ENCODE measurements around the gene CRTC3.
"Not testable (repeated sequence)": the region's sequence is repeated elsewhere in the genome, so short reads cannot be mapped to it uniquely, and the experiment has no call there.

The CRTC3 gene

DNA sequence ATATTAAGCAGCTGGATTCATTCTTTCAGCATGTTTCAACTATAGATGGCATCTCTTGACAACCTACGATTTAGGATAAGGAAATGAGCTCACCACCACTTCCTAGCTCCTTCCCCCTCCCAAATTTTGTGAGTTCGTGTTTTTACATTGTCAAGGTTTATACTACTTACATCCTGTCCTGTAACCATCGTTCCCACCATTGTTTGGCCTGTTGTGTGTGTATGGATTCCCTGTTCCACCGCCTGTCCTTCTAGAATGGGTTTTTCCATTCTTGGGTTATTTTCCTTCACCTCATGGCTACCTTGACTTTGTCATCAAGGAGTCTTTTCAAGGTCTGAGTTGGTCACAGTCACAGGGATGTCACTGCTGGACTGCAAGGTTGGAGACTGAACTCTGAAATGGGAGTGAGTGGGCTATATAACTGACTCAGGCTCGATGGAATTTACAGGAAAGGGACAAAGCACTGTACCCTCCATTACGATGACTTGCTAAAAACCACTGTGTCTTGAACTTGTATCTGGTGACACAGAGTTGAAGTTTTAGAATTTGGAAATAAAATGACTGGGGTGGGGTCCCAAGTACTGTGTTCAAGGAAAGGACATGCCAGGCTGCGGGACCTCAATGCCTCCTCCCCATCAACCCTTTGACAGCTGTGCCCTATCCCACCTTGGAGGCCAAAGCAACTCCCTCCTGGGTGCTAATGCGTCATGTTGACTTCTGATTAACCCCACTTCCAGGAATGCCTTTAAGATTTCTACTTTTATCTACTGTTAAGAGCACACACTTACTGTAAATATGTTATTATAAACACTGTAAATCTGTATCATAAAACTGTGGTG lies 120.6 kb downstream of the CRTC3 start:
- in situ Hi-C loops (cut with MboI; ENCODE audit: low sequenced_read_pairs, unreplicated experiment) = no loop called here
- no peak for DNase-seq (ENCODE audit: low spot score)
- TF ChIP-seq, protein P1, sequence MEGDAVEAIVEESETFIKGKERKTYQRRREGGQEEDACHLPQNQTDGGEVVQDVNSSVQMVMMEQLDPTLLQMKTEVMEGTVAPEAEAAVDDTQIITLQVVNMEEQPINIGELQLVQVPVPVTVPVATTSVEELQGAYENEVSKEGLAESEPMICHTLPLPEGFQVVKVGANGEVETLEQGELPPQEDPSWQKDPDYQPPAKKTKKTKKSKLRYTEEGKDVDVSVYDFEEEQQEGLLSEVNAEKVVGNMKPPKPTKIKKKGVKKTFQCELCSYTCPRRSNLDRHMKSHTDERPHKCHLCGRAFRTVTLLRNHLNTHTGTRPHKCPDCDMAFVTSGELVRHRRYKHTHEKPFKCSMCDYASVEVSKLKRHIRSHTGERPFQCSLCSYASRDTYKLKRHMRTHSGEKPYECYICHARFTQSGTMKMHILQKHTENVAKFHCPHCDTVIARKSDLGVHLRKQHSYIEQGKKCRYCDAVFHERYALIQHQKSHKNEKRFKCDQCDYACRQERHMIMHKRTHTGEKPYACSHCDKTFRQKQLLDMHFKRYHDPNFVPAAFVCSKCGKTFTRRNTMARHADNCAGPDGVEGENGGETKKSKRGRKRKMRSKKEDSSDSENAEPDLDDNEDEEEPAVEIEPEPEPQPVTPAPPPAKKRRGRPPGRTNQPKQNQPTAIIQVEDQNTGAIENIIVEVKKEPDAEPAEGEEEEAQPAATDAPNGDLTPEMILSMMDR (IDR thresholded peaks at IDR 0.05; ENCODE audit: borderline replicate concordance, control extremely low read depth, extremely low read depth, insufficient read depth, missing control alignments) = no peak

DNA sequence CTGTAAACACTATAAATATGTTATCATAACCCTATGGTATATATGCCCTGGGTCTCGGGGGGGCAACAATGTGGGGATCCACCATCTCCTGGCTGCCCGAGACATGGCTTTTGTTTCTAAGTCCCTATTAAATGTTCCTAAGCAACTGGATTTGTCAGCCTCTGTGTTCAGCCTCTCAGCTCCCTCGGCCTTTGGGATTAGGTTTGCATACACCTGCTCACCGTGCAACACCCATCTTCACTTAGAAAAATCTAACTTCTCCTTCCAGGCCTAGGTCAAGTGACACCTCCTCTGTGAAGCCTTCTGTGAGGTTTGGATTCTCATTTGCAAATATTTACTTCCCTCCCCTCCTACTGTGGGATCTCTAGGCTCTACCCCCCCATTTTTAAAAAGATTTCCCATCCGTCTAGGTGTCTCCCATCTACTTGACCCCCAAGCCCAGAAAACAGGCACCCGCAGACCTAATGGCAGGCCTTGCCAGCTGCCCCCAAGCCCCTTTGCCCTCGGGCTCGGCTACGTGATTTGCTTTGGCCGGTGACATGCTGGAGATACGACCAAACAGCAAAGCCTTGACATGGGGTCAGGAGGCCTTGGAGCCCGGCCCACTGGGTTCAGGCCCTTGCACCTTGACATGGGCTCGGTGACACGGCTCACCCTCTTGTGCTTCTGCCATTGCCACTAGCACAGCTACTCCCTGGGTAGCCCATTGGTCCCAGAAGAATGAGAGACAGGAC lies 121.4 kb downstream of the CRTC3 start:
- in situ Hi-C loops (cut with MboI; ENCODE audit: low sequenced_read_pairs, unreplicated experiment) = no loop called here
- no peak for DNase-seq (ENCODE audit: low spot score)
- TF ChIP-seq, protein P1 (IDR thresholded peaks at IDR 0.05; ENCODE audit: borderline replicate concordance, control extremely low read depth, extremely low read depth, insufficient read depth, missing control alignments) = no peak

DNA sequence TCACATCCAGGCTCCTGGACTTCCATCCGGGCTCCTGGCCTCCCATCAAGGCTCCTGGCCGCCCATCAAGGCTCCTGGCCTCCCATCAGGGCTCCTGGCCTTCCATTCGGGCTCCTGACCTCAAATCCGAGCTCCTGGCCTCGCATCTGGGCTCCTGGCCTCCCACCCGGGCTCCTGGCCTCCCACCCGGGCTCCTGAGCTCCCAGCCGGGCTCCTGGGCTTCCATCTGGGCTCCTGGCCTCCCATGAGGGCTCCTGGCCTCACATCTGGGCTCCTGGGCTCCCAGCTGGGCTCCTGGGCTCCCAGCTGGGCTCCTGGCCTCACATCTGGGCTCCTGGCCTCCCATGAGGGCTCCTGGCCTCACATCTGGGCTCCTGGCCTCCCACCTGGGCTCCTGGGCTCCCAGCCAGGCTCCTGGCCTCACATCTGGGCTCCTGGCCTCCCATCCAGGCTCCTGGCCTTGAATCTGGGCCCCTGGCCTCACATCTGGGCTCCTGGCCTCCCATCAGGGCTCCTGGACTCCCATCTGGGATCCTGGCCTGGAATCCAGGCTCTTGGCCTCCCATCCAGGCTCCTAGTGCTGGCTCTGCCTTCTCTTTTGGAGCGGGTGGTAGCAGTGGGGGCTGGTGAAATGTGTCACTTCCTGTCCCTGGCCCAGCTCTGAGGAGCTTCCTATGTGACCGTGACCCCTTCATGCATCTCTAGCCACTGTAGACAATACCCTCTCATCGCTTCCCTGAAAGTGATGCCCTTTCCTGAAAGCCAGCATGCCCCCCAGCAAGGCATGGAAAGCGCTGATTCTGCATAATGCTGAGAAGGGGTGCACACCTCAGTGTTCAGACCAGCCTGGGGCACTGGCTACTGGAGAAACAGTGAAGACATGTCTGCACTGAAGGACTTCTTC lies 124.8 kb downstream of the CRTC3 start:
- no peak for DNase-seq (ENCODE audit: low spot score)
- TF ChIP-seq, protein P1 (IDR thresholded peaks at IDR 0.05; ENCODE audit: borderline replicate concordance, control extremely low read depth, extremely low read depth, insufficient read depth, missing control alignments) = no peak
- in situ Hi-C loops (cut with MboI; ENCODE audit: low sequenced_read_pairs, unreplicated experiment) = loop anchor here (5.0 kb wide), 1 partner anchor 38 kb away; no protein-coding TSS in a partner anchor

DNA sequence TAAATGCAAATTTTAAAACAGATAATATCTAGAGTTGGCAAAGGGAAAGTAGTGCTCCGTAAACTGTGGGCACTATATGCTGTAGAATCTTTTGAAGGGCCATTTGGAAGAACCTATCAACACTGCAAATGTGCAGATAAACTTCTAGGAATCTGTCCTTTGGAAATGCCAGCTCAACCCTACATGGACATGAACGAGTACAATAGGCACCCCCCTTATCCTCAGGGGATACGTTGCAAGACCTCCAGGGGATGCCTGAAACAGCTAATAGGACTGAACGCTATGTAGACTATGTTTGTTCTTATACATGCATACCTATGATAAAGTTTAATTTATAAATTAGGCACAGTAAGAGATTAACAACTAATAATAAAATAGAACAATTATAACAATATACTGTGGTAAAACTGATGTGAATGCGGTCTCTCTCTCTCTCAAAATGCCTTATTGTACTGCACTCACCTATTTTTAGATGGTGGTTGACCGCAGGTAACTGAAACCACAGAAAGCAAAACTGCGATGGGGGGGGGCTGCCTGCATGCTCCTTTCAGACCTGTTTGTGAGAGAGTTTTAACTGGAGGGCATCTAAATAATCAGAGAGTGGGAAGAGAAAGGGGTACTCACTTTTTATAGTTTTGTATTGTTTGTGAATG lies 127.9 kb downstream of the CRTC3 start:
- in situ Hi-C loops (cut with MboI; ENCODE audit: low sequenced_read_pairs, unreplicated experiment) = loop anchor here (5.0 kb wide), 1 partner anchor 35 kb away; no protein-coding TSS in a partner anchor
- not testable (repeated sequence) for DNase-seq (ENCODE audit: low spot score)

DNA sequence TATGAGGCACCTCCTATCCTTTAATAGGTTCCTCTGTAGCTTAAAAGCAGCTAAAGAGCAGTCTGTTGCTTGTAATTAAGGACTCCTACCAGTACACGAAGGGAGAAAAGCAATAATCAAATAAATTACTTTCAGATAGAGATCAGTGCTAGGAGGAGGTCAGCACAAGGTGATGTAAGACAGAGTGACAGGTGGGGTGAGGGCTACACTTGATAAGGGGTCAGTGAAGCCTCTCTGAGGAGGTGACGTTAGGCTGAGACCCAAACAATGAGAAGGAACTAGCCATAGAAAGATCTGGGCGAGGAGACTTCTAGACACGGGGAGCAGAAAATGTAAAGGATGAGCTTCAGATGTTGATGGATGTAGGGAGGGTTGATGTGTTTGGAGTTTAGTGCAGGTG lies 129.8 kb downstream of the CRTC3 start:
- in situ Hi-C loops (cut with MboI; ENCODE audit: low sequenced_read_pairs, unreplicated experiment) = loop anchor here (5.0 kb wide), 1 partner anchor 33 kb away; no protein-coding TSS in a partner anchor
- TF ChIP-seq, protein P1 (IDR thresholded peaks at IDR 0.05; ENCODE audit: borderline replicate concordance, control extremely low read depth, extremely low read depth, insufficient read depth, missing control alignments) = no peak
- no peak for DNase-seq (ENCODE audit: low spot score)

DNA sequence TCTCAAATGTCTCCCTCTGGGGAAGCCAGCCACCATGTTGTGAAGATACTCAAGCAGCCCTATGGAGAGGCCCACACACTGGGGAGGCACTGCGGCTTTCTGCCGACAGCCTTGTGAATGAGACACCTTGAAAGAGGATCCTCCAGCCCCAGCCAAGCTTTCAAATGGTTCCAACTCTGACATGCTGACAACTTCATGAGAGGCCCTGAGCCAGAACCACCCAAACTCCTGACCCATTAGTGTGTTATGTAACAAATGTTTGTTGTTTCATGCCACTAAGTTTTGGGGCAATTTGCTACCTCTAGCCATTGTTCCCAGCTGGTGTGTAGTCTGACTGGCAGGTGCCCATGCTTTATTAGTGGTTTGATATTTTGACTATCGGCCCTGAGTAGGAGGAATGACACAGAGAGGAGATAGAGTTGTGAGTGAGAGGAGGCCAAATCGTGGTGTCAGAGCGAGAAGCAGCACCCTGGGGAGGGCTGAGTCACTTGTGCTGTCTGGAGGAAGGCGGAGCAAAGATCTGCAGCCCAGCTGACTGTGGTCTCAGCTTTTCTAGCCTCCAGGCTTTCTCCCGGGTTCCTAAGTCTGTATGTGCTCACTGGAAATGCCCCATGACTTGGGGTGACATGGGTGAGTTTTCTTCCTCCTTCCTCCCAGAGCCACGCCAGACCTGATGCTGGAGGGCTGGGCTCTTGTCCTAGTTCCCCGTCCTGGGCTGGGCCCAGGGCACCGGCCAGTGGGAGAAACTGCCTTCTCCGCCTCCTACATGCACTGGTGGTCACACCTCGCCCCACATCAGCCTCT lies 130.7 kb downstream of the CRTC3 start:
- DNase-seq (ENCODE audit: low spot score) = peak; percentile 77
- in situ Hi-C loops (cut with MboI; ENCODE audit: low sequenced_read_pairs, unreplicated experiment) = no loop called here
- TF ChIP-seq, protein P1 (IDR thresholded peaks at IDR 0.05; ENCODE audit: borderline replicate concordance, control extremely low read depth, extremely low read depth, insufficient read depth, missing control alignments) = no peak

DNA sequence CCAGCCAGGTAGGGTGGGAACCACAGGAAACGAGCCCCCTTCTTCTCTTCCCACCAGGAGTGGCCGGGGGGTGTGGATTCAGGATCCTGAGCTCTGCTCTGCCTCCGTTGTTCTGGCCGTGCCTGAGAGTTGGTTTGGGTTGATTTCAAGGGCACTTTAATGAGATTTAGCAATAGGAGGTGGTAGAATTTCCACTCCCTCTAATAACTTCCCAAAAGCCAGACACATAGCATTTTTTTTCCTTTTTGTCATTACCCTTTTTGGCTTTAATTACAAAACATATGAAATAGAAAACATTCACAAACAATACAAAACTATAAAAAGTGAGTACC lies 131.2 kb downstream of the CRTC3 start:
- in situ Hi-C loops (cut with MboI; ENCODE audit: low sequenced_read_pairs, unreplicated experiment); DNase-seq (ENCODE audit: low spot score): not testable (repeated sequence)

DNA sequence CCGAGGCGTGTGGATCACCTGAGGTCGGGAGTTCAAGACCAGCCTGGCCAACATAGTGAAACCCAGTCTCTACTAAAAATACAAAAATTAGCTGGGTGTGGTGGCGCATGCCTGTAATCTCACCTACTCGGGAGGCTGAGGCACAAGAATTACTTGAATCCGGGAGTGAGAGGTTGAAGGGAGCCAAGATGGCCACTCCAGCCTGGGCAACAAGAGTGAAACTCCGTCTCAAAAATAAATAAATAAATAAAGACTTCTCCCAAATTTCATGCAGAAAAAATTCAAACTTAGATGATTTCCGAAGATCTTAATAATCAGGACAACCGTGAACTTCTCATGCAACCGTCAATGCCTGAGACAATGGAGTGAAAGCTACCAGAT lies 134.3 kb downstream of the CRTC3 start:
- DNase-seq (ENCODE audit: low spot score); in situ Hi-C loops (cut with MboI; ENCODE audit: low sequenced_read_pairs, unreplicated experiment): not testable (repeated sequence)
